HFFc6 (cell line): ENCODE measurements around the gene RSAD2. TPM values are rescaled to one million over a fixed set of nuclear protein-coding genes. Genes with fewer than 3 reads are reported as not detected.

ENCODE experiments used
- DNase-seq: peaks from one replicate; pipeline ENCODE4 v3.0.0-alpha.2; 2018
- H3K27ac Mint-ChIP-seq: 2 replicates; pipeline ENCODE4 v1.8.0; 2020; ENCODE audit warnings: mild to moderate bottlenecking, mixed read lengths
- H3K27me3 Mint-ChIP-seq: 2 replicates; pipeline ENCODE4 v1.8.0; 2021; ENCODE audit warnings: mild to moderate bottlenecking, moderate library complexity, mixed read lengths; ENCODE audit not compliant: insufficient read depth
- H3K36me3 Mint-ChIP-seq: 2 replicates; pipeline ENCODE4 v1.8.0; 2021; ENCODE audit warnings: low read depth, mixed read lengths
- H3K4me1 Mint-ChIP-seq: 2 replicates; pipeline ENCODE4 v1.8.0; 2020; ENCODE audit warnings: low read depth, mixed read lengths
- H3K4me3 Mint-ChIP-seq: 2 replicates; pipeline ENCODE4 v1.8.0; 2020; ENCODE audit warnings: mild to moderate bottlenecking, moderate library complexity, mixed read lengths
- H3K9me3 Mint-ChIP-seq: 2 replicates; pipeline ENCODE4 v1.8.0; 2020; ENCODE audit warnings: mild to moderate bottlenecking, mixed read lengths
- CTCF ChIP-seq: fragments of 200-600 bp; sonication (generic); IDR thresholded peaks from 2 replicates; pipeline ENCODE4 v1.5.0; 2021; ENCODE audit warnings: antibody characterized with exemption, mild to moderate bottlenecking
- total RNA-seq, 6 experiments: library from RNA; stranded (reverse); fragmentation: NEBNext Ultra II Directional; extraction: Animal tissue kit (Norgen Biotek cat#: 25700); gene quantifications; 2 replicates in 1 of 6; 3 replicates in 5 of 6; pipeline ENCODE4 v1.2.3, GENCODE V29; 2021

The RSAD2 gene
- total RNA-seq, 6 experiments from 2014 or later, result not detected

GRCh38 chr2:6908291-6908690, 30.7 kb downstream of the RSAD2 start:
- no peak for TF ChIP-seq CTCF
- Mint-ChIP-seq H3K9me3 (peaks cover 46% of the 10 kb centered on the region), H3K4me1 (no peaks in the 10 kb centered on the region), H3K4me3 (no peak overlapping the region), H3K27me3 (no peaks in the 10 kb centered on the region), H3K36me3 (no peaks in the 10 kb centered on the region), H3K27ac (no peak overlapping the region)
- DNase-seq, result no peak

GRCh38 chr2:6909431-6910385, 32.1 kb downstream of the RSAD2 start:
- peaks cover 5% of the 10 kb centered on the region; the same call in 1 of the 2 replicates for H3K36me3 Mint-ChIP-seq
- peaks cover 51% of the 10 kb centered on the region for H3K9me3 Mint-ChIP-seq
- no peak for TF ChIP-seq CTCF
- H3K27me3 Mint-ChIP-seq, result no peaks in the 10 kb centered on the region; the same call in 1 of the 2 replicates
- no peak overlapping the region for H3K4me3 Mint-ChIP-seq
- no peaks in the 10 kb centered on the region for H3K4me1 Mint-ChIP-seq
- no peak overlapping the region for H3K27ac Mint-ChIP-seq
- DNase-seq, result no peak

GRCh38 chr2:6911721-6912120, 34.1 kb downstream of the RSAD2 start:
- Mint-ChIP-seq H3K36me3 (peaks cover 5% of the 10 kb centered on the region; the same call in 1 of the 2 replicates), H3K9me3 (peaks cover 57% of the 10 kb centered on the region), H3K27me3 (peaks cover 3% of the 10 kb centered on the region), H3K4me3 (no peak overlapping the region), H3K4me1 (no peaks in the 10 kb centered on the region), H3K27ac (no peak overlapping the region)
- no peak for TF ChIP-seq CTCF
- no peak for DNase-seq

- H3K27me3 Mint-ChIP-seq, result peaks cover 3% of the 10 kb centered on the region
Observed at GRCh38 chr2:6913415-6914157, 36.0 kb downstream of the RSAD2 start.

More at GRCh38 chr2:6913415-6914157, 36.0 kb downstream of the RSAD2 start:
- no peak for TF ChIP-seq CTCF
- Mint-ChIP-seq H3K27ac (no peak overlapping the region), H3K4me1 (no peaks in the 10 kb centered on the region), H3K36me3 (peaks cover 5% of the 10 kb centered on the region; the same call in 1 of the 2 replicates), H3K4me3 (no peak overlapping the region), H3K9me3 (peaks cover 44% of the 10 kb centered on the region)
- no peak for DNase-seq
